ENCODE data around the gene ANKRD13A.

DNA sequence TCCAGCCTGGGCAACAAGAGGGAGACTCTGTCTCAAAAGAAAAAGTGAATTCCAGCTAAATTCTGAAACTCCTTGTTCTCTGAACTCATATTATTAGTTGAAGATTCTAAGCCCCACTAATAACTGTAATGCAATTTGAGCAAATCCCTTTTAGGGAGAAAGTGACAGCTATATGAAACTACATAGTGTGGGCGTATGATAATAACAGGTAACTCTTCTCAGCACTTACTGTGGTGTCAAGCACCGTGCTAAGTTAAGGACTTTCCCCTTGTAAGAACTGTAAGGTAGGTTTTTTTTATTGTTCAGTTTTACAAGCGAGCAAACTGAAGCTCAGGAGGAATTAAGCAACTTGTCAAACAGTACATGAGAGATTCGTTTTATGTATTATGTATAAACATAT, 5.4 kb downstream of the ANKRD13A start:
- no peak for TF ChIP-seq FOXM1 (IDR thresholded peaks at IDR 0.05; ENCODE audit: low read depth)
- no peak for TF ChIP-seq SMC3 (IDR thresholded peaks at IDR 0.05; ENCODE audit: low read depth, low read length)
- TF ChIP-seq PBX3 (IDR thresholded peaks at IDR 0.05) = no peak
- TF ChIP-seq, protein P1, sequence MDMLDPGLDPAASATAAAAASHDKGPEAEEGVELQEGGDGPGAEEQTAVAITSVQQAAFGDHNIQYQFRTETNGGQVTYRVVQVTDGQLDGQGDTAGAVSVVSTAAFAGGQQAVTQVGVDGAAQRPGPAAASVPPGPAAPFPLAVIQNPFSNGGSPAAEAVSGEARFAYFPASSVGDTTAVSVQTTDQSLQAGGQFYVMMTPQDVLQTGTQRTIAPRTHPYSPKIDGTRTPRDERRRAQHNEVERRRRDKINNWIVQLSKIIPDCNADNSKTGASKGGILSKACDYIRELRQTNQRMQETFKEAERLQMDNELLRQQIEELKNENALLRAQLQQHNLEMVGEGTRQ (IDR thresholded peaks at IDR 0.05; ENCODE audit: borderline replicate concordance, low read depth, low read length) = no peak
- no peak for TF ChIP-seq TAF1 (IDR thresholded peaks at IDR 0.05; ENCODE audit: borderline replicate concordance, low read depth, low read length)

Data from SK-N-SH (cell line).